ENCODE measurements around the gene NYAP2.

NYAP2 gene

DNA sequence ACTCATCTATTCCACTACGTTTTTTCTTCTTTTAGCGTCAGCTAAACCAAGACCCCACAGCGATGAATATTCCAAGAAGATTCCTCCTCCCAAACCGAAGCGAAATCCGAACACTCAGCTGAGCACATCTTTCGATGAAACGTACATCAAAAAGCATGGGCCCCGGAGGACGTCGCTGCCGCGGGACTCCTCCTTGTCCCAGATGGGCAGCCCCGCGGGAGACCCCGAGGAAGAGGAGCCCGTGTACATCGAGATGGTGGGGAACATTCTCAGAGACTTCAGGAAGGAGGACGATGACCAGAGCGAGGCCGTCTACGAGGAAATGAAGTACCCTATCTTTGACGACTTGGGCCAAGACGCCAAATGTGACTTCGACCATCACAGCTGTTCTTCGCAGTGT is 182.4 kb downstream of the NYAP2 start:
- Mint-ChIP-seq H3K27me3 (ENCODE audit: low read depth) (no peaks in the 10 kb centered on the region), H3K4me1 (ENCODE audit: low read depth) (no peaks in the 10 kb centered on the region), H3K36me3 (ENCODE audit: low read depth) (no peaks in the 10 kb centered on the region), H3K9me3 (no peaks in the 10 kb centered on the region), H3K4me3 (no peak overlapping the region), H3K27ac (no peak overlapping the region)

DNA sequence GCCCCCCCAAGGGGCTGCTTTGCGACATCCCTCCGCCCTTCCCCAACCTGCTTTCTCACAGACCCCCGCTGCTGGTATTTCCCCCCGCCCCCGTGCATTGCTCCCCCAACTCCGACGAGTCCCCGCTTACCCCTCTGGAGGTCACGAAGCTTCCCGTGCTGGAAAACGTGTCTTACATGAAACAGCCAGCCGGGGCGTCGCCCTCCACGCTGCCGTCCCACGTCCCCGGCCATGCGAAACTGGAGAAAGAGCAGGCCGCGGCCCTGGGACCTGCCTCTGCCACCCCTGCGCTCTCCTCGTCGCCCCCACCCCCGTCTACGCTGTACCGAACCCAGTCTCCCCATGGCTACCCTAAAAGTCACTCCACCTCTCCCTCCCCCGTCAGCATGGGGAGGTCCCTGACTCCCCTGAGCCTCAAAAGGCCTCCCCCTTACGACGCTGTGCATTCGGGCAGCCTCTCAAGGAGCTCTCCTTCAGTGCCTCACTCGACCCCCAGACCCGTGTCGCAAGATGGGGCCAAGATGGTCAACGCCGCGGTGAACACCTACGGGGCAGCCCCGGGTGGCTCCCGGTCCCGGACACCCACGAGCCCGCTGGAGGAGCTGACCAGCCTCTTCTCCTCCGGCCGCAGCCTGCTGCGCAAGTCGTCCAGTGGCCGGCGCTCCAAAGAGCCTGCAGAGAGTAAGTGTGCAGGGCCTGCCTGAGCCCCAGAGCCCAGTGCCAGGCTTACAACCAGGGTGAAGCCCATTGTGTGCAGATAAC is 183.0 kb downstream of the NYAP2 start:
- no peaks in the 10 kb centered on the region for H3K4me1 Mint-ChIP-seq (ENCODE audit: low read depth)
- no peaks in the 10 kb centered on the region for H3K9me3 Mint-ChIP-seq
- no peaks in the 10 kb centered on the region for H3K36me3 Mint-ChIP-seq (ENCODE audit: low read depth)
- H3K27me3 Mint-ChIP-seq (ENCODE audit: low read depth) = no peaks in the 10 kb centered on the region
- H3K4me3 Mint-ChIP-seq = no peak overlapping the region
- H3K27ac Mint-ChIP-seq = no peak overlapping the region

DNA sequence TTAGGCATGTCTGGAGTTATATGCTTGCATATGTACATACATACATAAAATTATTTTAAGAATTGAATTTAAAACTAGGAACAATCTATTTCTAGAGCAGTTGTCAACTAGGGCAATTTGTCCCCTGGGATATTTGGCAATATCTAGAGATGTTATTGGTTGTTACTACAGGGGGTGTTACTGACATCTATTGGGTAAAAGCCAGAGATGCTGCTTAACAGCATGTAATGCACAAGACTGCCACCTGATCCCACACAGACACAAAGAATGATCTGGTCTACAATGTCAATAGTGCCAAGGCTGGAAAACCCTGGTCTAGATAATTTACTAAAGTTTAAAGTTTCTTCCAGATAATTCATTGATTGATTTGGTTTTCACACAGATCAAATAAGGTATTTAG is 185.3 kb downstream of the NYAP2 start:
- H3K36me3 Mint-ChIP-seq (ENCODE audit: low read depth) = no peaks in the 10 kb centered on the region
- no peaks in the 10 kb centered on the region for H3K27me3 Mint-ChIP-seq (ENCODE audit: low read depth)
- H3K4me1 Mint-ChIP-seq (ENCODE audit: low read depth) = no peaks in the 10 kb centered on the region
- H3K9me3 Mint-ChIP-seq = no peaks in the 10 kb centered on the region
- H3K27ac Mint-ChIP-seq = no peak overlapping the region
- H3K4me3 Mint-ChIP-seq = no peak overlapping the region

DNA sequence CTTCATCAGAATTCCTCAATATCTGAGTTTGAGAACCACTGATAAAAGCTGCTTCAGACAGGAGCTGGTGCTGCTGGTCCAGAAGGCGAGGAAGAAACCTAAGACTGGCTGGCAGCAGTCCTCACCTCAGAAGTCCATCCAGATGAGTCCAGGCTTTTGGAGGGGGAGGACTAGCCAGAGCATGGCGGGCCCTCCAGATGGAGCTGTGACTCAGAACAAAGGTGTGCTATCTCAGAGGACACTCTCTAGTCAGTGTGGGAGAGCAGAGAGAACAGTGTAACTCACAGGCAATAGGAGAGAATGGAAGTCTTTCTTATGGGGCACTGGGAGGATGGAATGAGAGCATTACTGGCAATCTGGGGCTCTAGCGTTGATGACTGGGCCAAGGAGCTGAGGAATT is 191.4 kb downstream of the NYAP2 start:
- Mint-ChIP-seq H3K9me3 (no peaks in the 10 kb centered on the region), H3K4me3 (no peak overlapping the region)

DNA sequence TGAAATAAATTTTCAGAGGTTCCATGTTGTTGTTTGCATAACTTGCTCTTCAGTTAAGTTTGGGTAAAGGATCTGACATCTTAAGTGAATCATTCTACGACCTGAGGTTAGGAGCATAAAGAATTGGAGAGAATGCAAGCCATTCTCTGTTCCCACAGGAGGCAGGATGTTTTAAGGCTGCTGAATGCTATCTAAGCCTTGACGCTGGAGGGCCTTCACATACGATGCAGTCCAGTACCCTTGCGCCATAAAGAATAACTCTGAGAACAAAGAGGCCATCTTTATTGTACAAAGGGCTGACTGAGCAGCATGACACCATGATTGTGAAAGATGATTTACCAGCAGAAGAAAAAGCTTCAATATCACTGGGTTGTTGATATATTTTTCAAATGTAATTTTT is 198.4 kb downstream of the NYAP2 start:
- Mint-ChIP-seq H3K36me3 (ENCODE audit: low read depth) (no peaks in the 10 kb centered on the region), H3K4me3 (no peak overlapping the region), H3K9me3 (no peaks in the 10 kb centered on the region), H3K27ac (no peak overlapping the region), H3K27me3 (ENCODE audit: low read depth) (no peaks in the 10 kb centered on the region), H3K4me1 (ENCODE audit: low read depth) (no peaks in the 10 kb centered on the region)

More for the DNA sequence above, 191.4 kb downstream of the NYAP2 start:
- Mint-ChIP-seq H3K27ac (no peak overlapping the region), H3K4me1 (ENCODE audit: low read depth) (no peaks in the 10 kb centered on the region), H3K27me3 (ENCODE audit: low read depth) (no peaks in the 10 kb centered on the region), H3K36me3 (ENCODE audit: low read depth) (no peaks in the 10 kb centered on the region)

DNA sequence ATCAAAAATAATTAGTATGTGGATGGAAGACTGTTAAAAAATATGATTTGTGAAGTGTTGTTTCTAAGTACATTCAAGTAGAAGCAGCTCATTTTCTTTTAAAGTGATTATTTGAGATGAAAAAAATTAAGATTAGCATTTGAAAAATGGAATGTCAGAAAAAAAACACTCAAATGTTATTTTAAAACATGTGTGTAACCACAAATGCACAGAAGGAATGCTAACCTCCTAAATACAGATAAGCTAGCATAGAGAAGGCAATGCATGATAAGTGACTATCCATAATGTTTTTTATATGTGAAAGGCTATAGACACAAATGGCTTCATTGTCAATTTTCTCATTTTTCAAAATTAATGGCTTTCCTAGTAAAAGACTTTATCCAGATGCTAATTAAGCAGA is 198.9 kb downstream of the NYAP2 start:
- H3K4me3 Mint-ChIP-seq = no peak overlapping the region
- H3K4me1 Mint-ChIP-seq (ENCODE audit: low read depth) = no peaks in the 10 kb centered on the region
- H3K9me3 Mint-ChIP-seq = no peaks in the 10 kb centered on the region
- no peaks in the 10 kb centered on the region for H3K36me3 Mint-ChIP-seq (ENCODE audit: low read depth)
- H3K27ac Mint-ChIP-seq = no peak overlapping the region
- no peaks in the 10 kb centered on the region for H3K27me3 Mint-ChIP-seq (ENCODE audit: low read depth)

DNA sequence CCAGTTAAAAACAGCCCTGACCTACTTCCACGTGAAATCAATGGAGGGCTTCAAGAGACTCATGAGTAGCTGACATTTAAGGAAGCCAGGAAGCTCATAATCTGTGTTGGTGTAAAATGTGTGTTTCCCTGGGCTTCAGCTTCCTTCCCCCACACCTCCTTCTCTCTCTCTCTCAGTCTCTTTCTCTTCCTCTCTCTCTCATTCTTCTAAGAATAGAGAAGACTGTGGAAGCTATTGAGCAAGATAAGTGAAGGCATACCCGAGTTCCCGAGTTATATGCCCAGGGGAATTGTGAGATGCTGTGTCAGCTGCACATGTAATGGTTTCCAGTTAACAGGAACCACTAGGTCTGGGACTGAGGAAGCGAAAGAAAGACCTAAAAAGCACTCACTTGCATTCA is 199.4 kb downstream of the NYAP2 start:
- Mint-ChIP-seq H3K27me3 (ENCODE audit: low read depth) (no peaks in the 10 kb centered on the region), H3K4me1 (ENCODE audit: low read depth) (no peaks in the 10 kb centered on the region), H3K4me3 (no peak overlapping the region), H3K36me3 (ENCODE audit: low read depth) (no peaks in the 10 kb centered on the region), H3K27ac (no peak overlapping the region), H3K9me3 (no peaks in the 10 kb centered on the region)

DNA sequence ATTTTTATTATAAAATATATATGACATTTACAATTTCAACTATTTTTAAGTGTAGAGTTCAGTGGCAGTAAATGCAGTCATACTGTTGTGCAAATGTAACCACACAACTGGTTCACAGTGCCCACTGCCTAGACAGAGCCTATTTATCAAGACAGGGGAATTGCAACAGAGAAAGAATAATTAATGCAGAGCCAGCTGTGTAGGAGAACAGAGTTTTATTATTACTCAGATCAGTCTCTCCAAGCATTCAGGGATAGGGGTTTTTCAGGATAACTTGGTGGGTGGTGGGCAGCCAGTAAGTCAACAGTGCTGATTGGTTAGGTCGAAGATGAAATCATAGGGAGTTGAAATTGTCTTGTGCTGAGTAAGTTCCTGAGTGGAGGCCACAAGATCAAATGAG is 200.3 kb downstream of the NYAP2 start:
- H3K4me1 Mint-ChIP-seq (ENCODE audit: low read depth) = no peaks in the 10 kb centered on the region
- H3K9me3 Mint-ChIP-seq = no peaks in the 10 kb centered on the region
- H3K36me3 Mint-ChIP-seq (ENCODE audit: low read depth) = no peaks in the 10 kb centered on the region
- H3K4me3 Mint-ChIP-seq = no peak overlapping the region
- H3K27ac Mint-ChIP-seq = no peak overlapping the region
- no peaks in the 10 kb centered on the region for H3K27me3 Mint-ChIP-seq (ENCODE audit: low read depth)

DNA sequence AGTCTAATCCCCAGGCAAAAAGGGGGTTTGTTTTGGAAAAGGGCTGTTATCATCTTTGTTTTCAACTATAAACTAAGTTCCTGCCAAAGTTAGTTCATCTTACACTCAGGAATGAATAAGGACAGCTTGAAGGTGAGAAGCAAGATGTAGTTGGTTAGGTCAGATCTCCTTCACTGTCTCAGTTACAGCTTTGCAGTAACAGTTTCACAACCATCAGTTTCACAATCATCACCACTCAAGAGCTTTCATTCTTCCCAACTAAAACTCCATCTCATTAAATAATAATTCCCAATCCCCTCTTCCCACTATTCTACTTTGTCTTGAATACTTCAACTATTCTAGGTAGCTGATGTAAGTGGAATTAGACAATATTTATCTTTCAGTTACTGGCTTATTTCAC is 200.9 kb downstream of the NYAP2 start:
- H3K4me1 Mint-ChIP-seq (ENCODE audit: low read depth) = no peaks in the 10 kb centered on the region
- H3K4me3 Mint-ChIP-seq = no peak overlapping the region
- no peak overlapping the region for H3K27ac Mint-ChIP-seq
- no peaks in the 10 kb centered on the region for H3K9me3 Mint-ChIP-seq
- no peaks in the 10 kb centered on the region for H3K36me3 Mint-ChIP-seq (ENCODE audit: low read depth)
- no peaks in the 10 kb centered on the region for H3K27me3 Mint-ChIP-seq (ENCODE audit: low read depth)

DNA sequence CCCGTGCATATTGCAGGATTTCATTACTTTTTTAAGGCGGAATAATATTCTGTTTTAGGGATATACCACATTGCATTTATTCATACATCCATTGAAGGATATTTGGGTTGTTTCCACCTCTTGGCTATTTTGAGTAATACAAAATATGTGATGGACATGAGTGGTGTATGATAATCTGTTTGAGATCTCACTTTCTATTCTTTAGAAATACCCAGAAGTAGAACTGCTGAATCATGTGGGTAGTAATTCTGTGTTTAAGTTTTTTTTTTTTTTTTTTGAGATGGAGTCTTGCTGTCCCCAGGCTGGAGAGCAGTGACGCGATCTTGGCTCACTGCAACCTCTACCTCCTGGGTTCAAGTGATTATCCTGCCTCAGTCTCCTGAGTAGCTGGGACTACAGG is 201.4 kb downstream of the NYAP2 start:
- H3K27ac Mint-ChIP-seq = no peak overlapping the region
- no peaks in the 10 kb centered on the region for H3K27me3 Mint-ChIP-seq (ENCODE audit: low read depth)
- H3K36me3 Mint-ChIP-seq (ENCODE audit: low read depth) = no peaks in the 10 kb centered on the region
- no peaks in the 10 kb centered on the region for H3K9me3 Mint-ChIP-seq
- no peaks in the 10 kb centered on the region for H3K4me1 Mint-ChIP-seq (ENCODE audit: low read depth)
- no peak overlapping the region for H3K4me3 Mint-ChIP-seq

DNA sequence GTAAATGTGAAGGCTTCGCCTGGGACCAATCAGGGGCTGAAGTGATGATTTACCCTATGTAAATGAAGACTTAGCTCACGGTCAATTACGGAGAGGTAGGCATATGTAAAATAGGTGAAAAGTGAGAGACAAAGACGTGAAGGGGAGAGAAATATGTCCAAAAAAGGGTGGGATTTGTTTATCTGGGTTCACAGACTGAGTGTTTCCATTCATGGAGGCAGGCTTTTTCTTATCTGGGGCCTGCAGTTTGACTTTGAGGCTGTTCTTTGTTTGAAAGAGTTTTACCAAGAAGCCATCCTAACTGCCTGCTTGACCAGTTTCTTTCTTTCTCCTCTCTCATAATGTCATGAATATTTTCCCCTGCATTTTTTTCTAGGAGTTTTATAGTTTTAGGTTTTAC is 202.7 kb downstream of the NYAP2 start:
- no peaks in the 10 kb centered on the region for H3K4me1 Mint-ChIP-seq (ENCODE audit: low read depth)
- H3K27me3 Mint-ChIP-seq (ENCODE audit: low read depth) = no peaks in the 10 kb centered on the region
- H3K9me3 Mint-ChIP-seq = no peaks in the 10 kb centered on the region
- no peak overlapping the region for H3K4me3 Mint-ChIP-seq
- H3K27ac Mint-ChIP-seq = no peak overlapping the region
- H3K36me3 Mint-ChIP-seq (ENCODE audit: low read depth) = no peaks in the 10 kb centered on the region

DNA sequence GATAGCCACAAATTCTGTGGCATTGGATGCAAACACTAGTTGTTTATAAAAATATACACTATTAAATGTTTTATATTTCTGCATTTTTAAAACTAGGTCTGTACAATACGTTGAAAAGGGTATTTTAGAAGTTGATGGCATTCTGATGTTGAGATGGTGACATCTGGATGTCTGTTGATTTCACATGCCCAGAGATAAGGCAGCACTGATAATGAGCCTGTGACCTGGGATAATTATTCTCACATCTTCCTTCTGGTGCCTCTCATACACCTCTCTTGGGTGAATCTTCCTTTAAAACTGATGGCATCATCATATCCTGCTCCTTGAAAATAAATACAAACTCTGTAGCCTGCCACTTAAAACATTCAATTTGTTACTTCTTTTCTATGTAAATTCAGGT is 208.6 kb downstream of the NYAP2 start:
- no peaks in the 10 kb centered on the region for H3K9me3 Mint-ChIP-seq
- H3K36me3 Mint-ChIP-seq (ENCODE audit: low read depth) = no peaks in the 10 kb centered on the region
- no peak overlapping the region for H3K27ac Mint-ChIP-seq
- no peaks in the 10 kb centered on the region for H3K4me1 Mint-ChIP-seq (ENCODE audit: low read depth)
- no peak overlapping the region for H3K4me3 Mint-ChIP-seq
- no peaks in the 10 kb centered on the region for H3K27me3 Mint-ChIP-seq (ENCODE audit: low read depth)

DNA sequence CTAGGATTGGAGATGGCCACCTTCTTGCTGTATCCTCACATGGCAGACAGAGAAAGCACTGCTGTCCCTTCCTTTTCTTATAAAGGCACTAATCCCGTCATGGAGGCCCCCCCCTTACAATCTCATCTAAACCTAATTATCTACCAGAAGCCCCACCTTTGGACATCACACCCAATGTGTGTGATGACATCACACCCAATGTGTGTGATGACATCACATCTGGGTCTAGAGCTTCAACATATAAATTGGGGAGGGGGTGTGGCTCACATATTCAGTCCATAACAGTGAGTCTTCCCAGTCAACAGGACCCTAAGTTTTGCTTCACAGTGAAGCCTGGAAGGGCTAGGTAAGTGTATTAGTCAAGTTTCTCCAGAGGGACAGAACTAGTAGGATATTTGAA is 213.1 kb downstream of the NYAP2 start:
- Mint-ChIP-seq H3K4me1 (ENCODE audit: low read depth) (no peaks in the 10 kb centered on the region), H3K4me3 (no peak overlapping the region), H3K9me3 (no peaks in the 10 kb centered on the region), H3K36me3 (ENCODE audit: low read depth) (no peaks in the 10 kb centered on the region), H3K27me3 (ENCODE audit: low read depth) (no peaks in the 10 kb centered on the region), H3K27ac (no peak overlapping the region)

DNA sequence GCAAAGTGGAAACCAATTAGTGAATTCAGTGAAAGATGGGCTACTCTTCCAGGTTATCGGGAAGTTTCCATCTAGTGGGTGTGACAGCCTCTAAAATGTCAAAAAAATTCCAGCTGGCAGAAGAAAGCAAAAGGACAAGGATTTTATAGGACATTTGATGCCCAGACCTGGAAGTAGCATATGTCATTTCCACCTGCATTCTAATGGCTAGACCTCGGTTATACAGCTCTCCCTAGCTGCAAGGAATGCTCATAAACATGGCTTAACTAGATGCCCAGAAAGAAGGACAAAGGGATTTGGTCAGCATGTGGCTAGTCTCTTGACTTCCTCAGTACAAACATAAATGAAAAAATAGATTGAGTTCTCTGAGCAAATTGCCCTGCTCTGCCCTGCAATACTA is 215.4 kb downstream of the NYAP2 start:
- Mint-ChIP-seq H3K27me3 (ENCODE audit: low read depth) (no peaks in the 10 kb centered on the region), H3K9me3 (no peaks in the 10 kb centered on the region), H3K27ac (no peak overlapping the region), H3K4me3 (no peak overlapping the region), H3K36me3 (ENCODE audit: low read depth) (no peaks in the 10 kb centered on the region), H3K4me1 (ENCODE audit: low read depth) (no peaks in the 10 kb centered on the region)

DNA sequence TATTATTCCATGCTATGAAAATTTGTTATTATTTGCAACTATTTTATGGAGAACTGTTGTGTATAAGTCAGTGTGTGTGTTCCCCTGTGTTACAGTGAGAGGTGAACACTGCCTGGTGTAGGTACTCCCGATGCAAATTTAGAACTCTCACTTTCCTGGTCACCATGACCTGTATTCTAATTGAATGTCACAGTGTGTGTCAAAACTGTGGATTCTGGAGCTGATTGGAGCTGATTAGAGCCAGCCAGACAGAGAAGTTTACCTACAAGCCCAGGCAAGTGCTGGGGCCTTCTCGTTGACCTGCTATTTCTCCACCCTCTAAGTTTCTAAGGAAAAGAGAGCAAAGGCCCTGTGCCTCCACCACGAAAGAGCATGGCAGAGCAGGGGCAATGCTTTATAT is 216.0 kb downstream of the NYAP2 start:
- no peaks in the 10 kb centered on the region for H3K36me3 Mint-ChIP-seq (ENCODE audit: low read depth)
- no peak overlapping the region for H3K27ac Mint-ChIP-seq
- H3K9me3 Mint-ChIP-seq = no peaks in the 10 kb centered on the region
- H3K27me3 Mint-ChIP-seq (ENCODE audit: low read depth) = no peaks in the 10 kb centered on the region
- H3K4me3 Mint-ChIP-seq = no peak overlapping the region
- no peaks in the 10 kb centered on the region for H3K4me1 Mint-ChIP-seq (ENCODE audit: low read depth)

DNA sequence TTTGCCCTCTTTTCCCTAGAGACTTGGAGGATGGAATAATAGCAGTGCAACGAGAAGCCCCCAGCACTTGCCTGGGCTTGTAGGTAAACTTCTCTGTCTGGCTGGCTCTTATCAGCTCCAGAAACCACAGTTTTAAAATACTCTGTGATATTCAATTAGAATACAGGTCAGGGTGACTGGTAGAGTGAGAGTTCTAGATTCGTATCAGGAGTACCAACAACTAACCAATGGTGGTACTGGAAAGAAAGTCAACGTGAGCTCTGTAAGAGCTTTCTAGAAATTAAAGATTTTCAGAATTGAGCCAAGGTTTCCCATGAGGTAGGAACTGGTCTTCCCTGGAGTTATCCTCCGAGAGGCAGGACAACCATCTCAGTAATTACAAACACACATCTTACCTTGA is 216.9 kb downstream of the NYAP2 start:
- Mint-ChIP-seq H3K27me3 (ENCODE audit: low read depth) (no peaks in the 10 kb centered on the region), H3K36me3 (ENCODE audit: low read depth) (no peaks in the 10 kb centered on the region), H3K4me3 (no peak overlapping the region), H3K27ac (no peak overlapping the region), H3K9me3 (no peaks in the 10 kb centered on the region), H3K4me1 (ENCODE audit: low read depth) (no peaks in the 10 kb centered on the region)
